GM23338 (cell line): ENCODE data around the gene ANKRD6. TPM values are rescaled to one million over a fixed set of nuclear protein-coding genes. Genes with fewer than 3 reads are reported as not detected.

ENCODE experiments used
- ATAC-seq: fragments of 200-7000 bp; cut with Tn5 transposase; 3 replicates; pipeline ENCODE4 v1.9.1; 2020
- DNase-seq: peaks from one replicate; pipeline ENCODE4 v3.0.0-alpha.2; 2015; ENCODE audit warnings: low spot score
- H2AFZ ChIP-seq: fragments of 200-600 bp; sonication (generic); 2 replicates; pipeline ENCODE4 v1.8.0; 2016; ENCODE audit warnings: antibody characterized with exemption, mild to moderate bottlenecking, moderate library complexity
- H3F3A ChIP-seq: fragments of 200-600 bp; sonication (generic); replicated peaks from 2 replicates; pipeline ENCODE4 v1.8.0; 2017; ENCODE audit warnings: antibody characterized with exemption, mixed run types, low read depth
- H3K27ac ChIP-seq: fragments of 200-600 bp; sonication (generic); 2 replicates; pipeline ENCODE4 v1.6.1; 2016; ENCODE audit warnings: low read depth
- H3K27me3 ChIP-seq: fragments of 200-600 bp; sonication (generic); 2 replicates; pipeline ENCODE4 v1.8.0; 2016; ENCODE audit warnings: mild to moderate bottlenecking, mixed run types, moderate library complexity; ENCODE audit not compliant: insufficient read depth
- H3K36me3 ChIP-seq: fragments of 200-600 bp; sonication (generic); 2 replicates; pipeline ENCODE4 v1.8.0; 2016; ENCODE audit warnings: mild to moderate bottlenecking; ENCODE audit not compliant: insufficient read depth
- H3K4me1 ChIP-seq: fragments of 200-600 bp; sonication (generic); 2 replicates; pipeline ENCODE4 v1.8.0; 2016; ENCODE audit warnings: mild to moderate bottlenecking, moderate library complexity; ENCODE audit not compliant: insufficient read depth
- H3K4me2 ChIP-seq: fragments of 200-600 bp; sonication (generic); 2 replicates; pipeline ENCODE4 v1.7.1; 2017; ENCODE audit warnings: mixed run types
- H3K4me3 ChIP-seq: fragments of 200-600 bp; sonication (generic); 2 replicates; pipeline ENCODE4 v1.6.1; 2016; ENCODE audit warnings: mixed run types
- H3K79me2 ChIP-seq: fragments of 200-600 bp; sonication (generic); replicated peaks from 2 replicates; pipeline ENCODE4 v1.8.0; 2017; ENCODE audit warnings: mild to moderate bottlenecking; ENCODE audit not compliant: insufficient read depth
- H3K9me2 ChIP-seq: fragments of 200-600 bp; sonication (generic); 2 replicates; pipeline ENCODE4 v1.8.0; 2017; ENCODE audit not compliant: insufficient read depth
- H4K20me1 ChIP-seq: fragments of 200-600 bp; sonication (generic); replicated peaks from 2 replicates; pipeline ENCODE4 v1.8.0; 2017; ENCODE audit warnings: mild to moderate bottlenecking; ENCODE audit not compliant: insufficient read depth
- H3K27ac Mint-ChIP-seq: 2 replicates; pipeline ENCODE4 v1.8.0; 2020; ENCODE audit warnings: inconsistent platforms, mild to moderate bottlenecking, moderate library complexity, mixed read lengths
- H3K27me3 Mint-ChIP-seq: 3 replicates; pipeline ENCODE4 v1.8.0; 2022; ENCODE audit warnings: low read depth, mild to moderate bottlenecking, moderate library complexity, mixed read lengths, inconsistent platforms; ENCODE audit not compliant: insufficient read depth, poor library complexity
- H3K36me3 Mint-ChIP-seq: 3 replicates; pipeline ENCODE4 v1.8.0; 2021; ENCODE audit warnings: low read depth, mild to moderate bottlenecking, inconsistent platforms, moderate library complexity, mixed read lengths
- H3K4me1 Mint-ChIP-seq: 3 replicates; pipeline ENCODE4 v1.8.0; 2020; ENCODE audit warnings: mild to moderate bottlenecking, inconsistent platforms, mixed read lengths
- H3K4me3 Mint-ChIP-seq: 3 replicates; pipeline ENCODE4 v1.8.0; 2021; ENCODE audit warnings: moderate library complexity, mild to moderate bottlenecking, inconsistent platforms, mixed read lengths
- H3K9me3 Mint-ChIP-seq: 3 replicates; pipeline ENCODE4 v1.8.0; 2020; ENCODE audit warnings: moderate library complexity, mild to moderate bottlenecking, inconsistent platforms, mixed read lengths
- NANOG ChIP-seq: IDR thresholded peaks from 2 replicates; pipeline ENCODE4 v1.6.1; 2016; ENCODE audit warnings: antibody characterized with exemption, borderline replicate concordance
- STAT1 ChIP-seq: IDR thresholded peaks from one replicate; pipeline ENCODE4 v1.6.1; 2016; ENCODE audit warnings: antibody characterized with exemption; ENCODE audit not compliant: unreplicated experiment
- ZNF114 ChIP-seq: fragments of 250-450 bp; sonication (Bioruptor Pico); IDR thresholded peaks from 2 replicates; pipeline ENCODE4 v1.5.0; 2020; ENCODE audit warnings: mild to moderate bottlenecking, moderate library complexity
- ZNF331 ChIP-seq: fragments of 250-450 bp; sonication (Bioruptor Pico); IDR thresholded peaks from 2 replicates; pipeline ENCODE4 v1.5.0; 2020; ENCODE audit warnings: low read depth, mild to moderate bottlenecking, moderate library complexity
- polyA plus RNA-seq: library from polyadenylated mRNA; unstranded; fragments of >200 nt; fragmentation: Nextera tagmentation; extraction: Ambion mirVana; gene quantifications from 2 replicates; pipeline ENCODE4 v1.2.1, GENCODE V29; 2016
- total RNA-seq: library from RNA; depleted of rRNA; stranded (reverse); fragments of >200 nt; shearing (Covaris generic); gene quantifications from 2 replicates; pipeline ENCODE4 v1.2.3, GENCODE V29; 2014
- TF ChIP-seq, protein P1 (sequence below): fragments of 250-450 bp; sonication (Bioruptor Pico); IDR thresholded peaks from 2 replicates; pipeline ENCODE4 v1.5.0; 2020; ENCODE audit warnings: mild to moderate bottlenecking, moderate library complexity
- TF ChIP-seq, protein P2 (sequence below), 2 experiments: fragments of 200-600 bp in 1 of 2; sonication (generic) in 1 of 2; conservative IDR thresholded peaks; 2 replicates each; pipeline versions ENCODE4 v1.5.1 to v1.6.1; 2016 to 2017; ENCODE audit warnings: antibody characterized with exemption in 2 of 2, low read depth in 2 of 2, mild to moderate bottlenecking in 2 of 2, moderate library complexity in 1 of 2
- TF ChIP-seq, protein P3 (sequence below): IDR thresholded peaks from 2 replicates; pipeline ENCODE4 v1.6.1; 2016; ENCODE audit warnings: antibody characterized with exemption

The ANKRD6 gene
- total and polyA plus RNA-seq, 2 experiments from 2014 or later = 3.2 to 9.2 TPM

DNA sequence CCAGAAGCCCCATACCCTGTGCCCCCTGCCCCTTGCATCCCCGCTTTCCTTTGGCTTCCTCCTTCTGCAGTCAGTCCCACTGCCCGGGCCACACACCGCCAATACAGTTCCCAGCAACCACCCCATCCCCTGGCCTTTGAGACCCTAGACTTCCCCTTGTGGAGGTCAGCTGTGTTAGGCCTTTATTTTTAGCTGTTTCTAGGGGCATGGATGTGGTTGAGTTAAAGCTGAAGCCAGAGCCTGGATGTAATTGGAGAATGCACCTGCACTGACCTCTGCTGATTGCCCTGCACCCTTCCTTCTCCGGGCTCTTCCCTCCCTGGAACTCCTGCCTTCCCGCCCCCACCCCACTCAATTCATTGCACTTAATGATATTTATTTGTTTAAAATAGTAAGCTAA lies 171.7 kb downstream of the ANKRD6 start:
- Mint-ChIP-seq H3K36me3 (no peaks in the 10 kb centered on the region), H3K9me3 (no peaks in the 10 kb centered on the region), H3K4me1 (peaks cover 2% of the 10 kb centered on the region; the same call in 1 of the 3 replicates), H3K4me3 (no peak overlapping the region), H3K27ac (no peak overlapping the region), H3K27me3 (peaks cover 14% of the 10 kb centered on the region)
- Histone ChIP-seq H3F3A (no peaks in the 10 kb centered on the region), H3K27ac (no peak overlapping the region), H3K27me3 (no peaks in the 10 kb centered on the region), H3K36me3 (no peaks in the 10 kb centered on the region), H3K9me2 (no peaks in the 10 kb centered on the region), H3K79me2 (no peaks in the 10 kb centered on the region), H3K4me2 (no peak overlapping the region), H3K4me1 (no peaks in the 10 kb centered on the region), H4K20me1 (no peaks in the 10 kb centered on the region), H3K4me3 (no peak overlapping the region), H2AFZ (no peak overlapping the region)
- peak; percentile 83 for ATAC-seq
- peak; percentile 46 for DNase-seq
- TF ChIP-seq, protein P1, sequence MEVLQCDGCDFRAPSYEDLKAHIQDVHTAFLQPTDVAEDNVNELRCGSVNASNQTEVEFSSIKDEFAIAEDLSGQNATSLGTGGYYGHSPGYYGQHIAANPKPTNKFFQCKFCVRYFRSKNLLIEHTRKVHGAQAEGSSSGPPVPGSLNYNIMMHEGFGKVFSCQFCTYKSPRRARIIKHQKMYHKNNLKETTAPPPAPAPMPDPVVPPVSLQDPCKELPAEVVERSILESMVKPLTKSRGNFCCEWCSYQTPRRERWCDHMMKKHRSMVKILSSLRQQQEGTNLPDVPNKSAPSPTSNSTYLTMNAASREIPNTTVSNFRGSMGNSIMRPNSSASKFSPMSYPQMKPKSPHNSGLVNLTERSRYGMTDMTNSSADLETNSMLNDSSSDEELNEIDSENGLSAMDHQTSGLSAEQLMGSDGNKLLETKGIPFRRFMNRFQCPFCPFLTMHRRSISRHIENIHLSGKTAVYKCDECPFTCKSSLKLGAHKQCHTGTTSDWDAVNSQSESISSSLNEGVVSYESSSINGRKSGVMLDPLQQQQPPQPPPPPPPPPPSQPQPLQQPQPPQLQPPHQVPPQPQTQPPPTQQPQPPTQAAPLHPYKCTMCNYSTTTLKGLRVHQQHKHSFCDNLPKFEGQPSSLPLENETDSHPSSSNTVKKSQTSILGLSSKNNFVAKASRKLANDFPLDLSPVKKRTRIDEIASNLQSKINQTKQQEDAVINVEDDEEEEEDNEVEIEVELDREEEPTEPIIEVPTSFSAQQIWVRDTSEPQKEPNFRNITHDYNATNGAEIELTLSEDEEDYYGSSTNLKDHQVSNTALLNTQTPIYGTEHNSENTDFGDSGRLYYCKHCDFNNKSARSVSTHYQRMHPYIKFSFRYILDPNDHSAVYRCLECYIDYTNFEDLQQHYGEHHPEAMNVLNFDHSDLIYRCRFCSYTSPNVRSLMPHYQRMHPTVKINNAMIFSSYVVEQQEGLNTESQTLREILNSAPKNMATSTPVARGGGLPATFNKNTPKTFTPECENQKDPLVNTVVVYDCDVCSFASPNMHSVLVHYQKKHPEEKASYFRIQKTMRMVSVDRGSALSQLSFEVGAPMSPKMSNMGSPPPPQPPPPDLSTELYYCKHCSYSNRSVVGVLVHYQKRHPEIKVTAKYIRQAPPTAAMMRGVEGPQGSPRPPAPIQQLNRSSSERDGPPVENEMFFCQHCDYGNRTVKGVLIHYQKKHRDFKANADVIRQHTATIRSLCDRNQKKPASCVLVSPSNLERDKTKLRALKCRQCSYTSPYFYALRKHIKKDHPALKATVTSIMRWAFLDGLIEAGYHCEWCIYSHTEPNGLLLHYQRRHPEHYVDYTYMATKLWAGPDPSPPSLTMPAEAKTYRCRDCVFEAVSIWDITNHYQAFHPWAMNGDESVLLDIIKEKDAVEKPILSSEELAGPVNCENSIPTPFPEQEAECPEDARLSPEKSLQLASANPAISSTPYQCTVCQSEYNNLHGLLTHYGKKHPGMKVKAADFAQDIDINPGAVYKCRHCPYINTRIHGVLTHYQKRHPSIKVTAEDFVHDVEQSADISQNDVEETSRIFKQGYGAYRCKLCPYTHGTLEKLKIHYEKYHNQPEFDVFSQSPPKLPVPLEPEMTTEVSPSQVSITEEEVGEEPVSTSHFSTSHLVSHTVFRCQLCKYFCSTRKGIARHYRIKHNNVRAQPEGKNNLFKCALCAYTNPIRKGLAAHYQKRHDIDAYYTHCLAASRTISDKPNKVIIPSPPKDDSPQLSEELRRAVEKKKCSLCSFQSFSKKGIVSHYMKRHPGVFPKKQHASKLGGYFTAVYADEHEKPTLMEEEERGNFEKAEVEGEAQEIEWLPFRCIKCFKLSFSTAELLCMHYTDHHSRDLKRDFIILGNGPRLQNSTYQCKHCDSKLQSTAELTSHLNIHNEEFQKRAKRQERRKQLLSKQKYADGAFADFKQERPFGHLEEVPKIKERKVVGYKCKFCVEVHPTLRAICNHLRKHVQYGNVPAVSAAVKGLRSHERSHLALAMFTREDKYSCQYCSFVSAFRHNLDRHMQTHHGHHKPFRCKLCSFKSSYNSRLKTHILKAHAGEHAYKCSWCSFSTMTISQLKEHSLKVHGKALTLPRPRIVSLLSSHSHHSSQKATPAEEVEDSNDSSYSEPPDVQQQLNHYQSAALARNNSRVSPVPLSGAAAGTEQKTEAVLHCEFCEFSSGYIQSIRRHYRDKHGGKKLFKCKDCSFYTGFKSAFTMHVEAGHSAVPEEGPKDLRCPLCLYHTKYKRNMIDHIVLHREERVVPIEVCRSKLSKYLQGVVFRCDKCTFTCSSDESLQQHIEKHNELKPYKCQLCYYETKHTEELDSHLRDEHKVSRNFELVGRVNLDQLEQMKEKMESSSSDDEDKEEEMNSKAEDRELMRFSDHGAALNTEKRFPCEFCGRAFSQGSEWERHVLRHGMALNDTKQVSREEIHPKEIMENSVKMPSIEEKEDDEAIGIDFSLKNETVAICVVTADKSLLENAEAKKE (CRISPR knock-in tag) = no peak
- TF ChIP-seq, protein P2, sequence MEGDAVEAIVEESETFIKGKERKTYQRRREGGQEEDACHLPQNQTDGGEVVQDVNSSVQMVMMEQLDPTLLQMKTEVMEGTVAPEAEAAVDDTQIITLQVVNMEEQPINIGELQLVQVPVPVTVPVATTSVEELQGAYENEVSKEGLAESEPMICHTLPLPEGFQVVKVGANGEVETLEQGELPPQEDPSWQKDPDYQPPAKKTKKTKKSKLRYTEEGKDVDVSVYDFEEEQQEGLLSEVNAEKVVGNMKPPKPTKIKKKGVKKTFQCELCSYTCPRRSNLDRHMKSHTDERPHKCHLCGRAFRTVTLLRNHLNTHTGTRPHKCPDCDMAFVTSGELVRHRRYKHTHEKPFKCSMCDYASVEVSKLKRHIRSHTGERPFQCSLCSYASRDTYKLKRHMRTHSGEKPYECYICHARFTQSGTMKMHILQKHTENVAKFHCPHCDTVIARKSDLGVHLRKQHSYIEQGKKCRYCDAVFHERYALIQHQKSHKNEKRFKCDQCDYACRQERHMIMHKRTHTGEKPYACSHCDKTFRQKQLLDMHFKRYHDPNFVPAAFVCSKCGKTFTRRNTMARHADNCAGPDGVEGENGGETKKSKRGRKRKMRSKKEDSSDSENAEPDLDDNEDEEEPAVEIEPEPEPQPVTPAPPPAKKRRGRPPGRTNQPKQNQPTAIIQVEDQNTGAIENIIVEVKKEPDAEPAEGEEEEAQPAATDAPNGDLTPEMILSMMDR (conservative IDR thresholded peaks at IDR 0.05; ENCODE audit: low read depth in 2 of 2) = peak; percentile 8 to 52; a peak in 2 of 4 replicates
- TF ChIP-seq NANOG = no peak

DNA sequence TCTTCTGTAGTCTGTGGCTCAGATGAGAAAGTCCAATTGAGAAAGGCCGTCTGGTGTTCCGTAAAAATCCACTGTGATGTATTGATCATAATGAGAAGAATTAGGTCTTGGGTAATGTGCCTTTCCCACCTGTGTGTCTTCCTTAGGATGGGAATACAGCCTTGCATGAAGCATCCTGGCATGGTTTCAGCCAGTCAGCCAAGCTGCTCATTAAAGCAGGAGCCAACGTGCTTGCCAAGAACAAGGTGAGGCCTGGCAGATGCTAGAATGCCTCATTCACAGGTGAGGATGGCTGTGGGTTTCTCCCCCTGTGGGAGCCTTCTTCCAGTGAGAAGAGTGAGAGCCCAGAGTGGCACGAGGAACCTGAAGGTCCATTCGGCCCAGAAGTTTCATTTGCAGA lies 172.9 kb downstream of the ANKRD6 start:
- H3K4me3 ChIP-seq = no peak overlapping the region
- no peaks in the 10 kb centered on the region for H3K36me3 ChIP-seq
- Mint-ChIP-seq H3K36me3 (no peaks in the 10 kb centered on the region), H3K27ac (no peak overlapping the region), H3K4me3 (no peak overlapping the region), H3K27me3 (peaks cover 14% of the 10 kb centered on the region), H3K4me1 (peaks cover 2% of the 10 kb centered on the region; the same call in 1 of the 3 replicates), H3K9me3 (no peaks in the 10 kb centered on the region)
- no peaks in the 10 kb centered on the region for H3K79me2 ChIP-seq
- no peaks in the 10 kb centered on the region for H3K4me1 ChIP-seq
- H3F3A ChIP-seq = no peaks in the 10 kb centered on the region
- no peak overlapping the region for H2AFZ ChIP-seq
- H4K20me1 ChIP-seq = no peaks in the 10 kb centered on the region
- no peak for ATAC-seq
- no peak for DNase-seq
- no peak overlapping the region for H3K27ac ChIP-seq
- no peaks in the 10 kb centered on the region for H3K27me3 ChIP-seq
- no peaks in the 10 kb centered on the region for H3K9me2 ChIP-seq
- H3K4me2 ChIP-seq = no peak overlapping the region
- TF ChIP-seq STAT1 = no peak
- TF ChIP-seq ZNF114 (CRISPR knock-in tag) = no peak
- TF ChIP-seq ZNF331 (CRISPR knock-in tag) = no peak
- TF ChIP-seq, protein P3, sequence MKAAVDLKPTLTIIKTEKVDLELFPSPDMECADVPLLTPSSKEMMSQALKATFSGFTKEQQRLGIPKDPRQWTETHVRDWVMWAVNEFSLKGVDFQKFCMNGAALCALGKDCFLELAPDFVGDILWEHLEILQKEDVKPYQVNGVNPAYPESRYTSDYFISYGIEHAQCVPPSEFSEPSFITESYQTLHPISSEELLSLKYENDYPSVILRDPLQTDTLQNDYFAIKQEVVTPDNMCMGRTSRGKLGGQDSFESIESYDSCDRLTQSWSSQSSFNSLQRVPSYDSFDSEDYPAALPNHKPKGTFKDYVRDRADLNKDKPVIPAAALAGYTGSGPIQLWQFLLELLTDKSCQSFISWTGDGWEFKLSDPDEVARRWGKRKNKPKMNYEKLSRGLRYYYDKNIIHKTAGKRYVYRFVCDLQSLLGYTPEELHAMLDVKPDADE = no peak
- TF ChIP-seq NANOG = no peak
